Superior temporal gyrus (tissue), 1 donor: ENCODE measurements around the gene OTOGL.

ENCODE experiments used
- DNase-seq: peaks from one replicate; pipeline ENCODE4 v3.0.0-alpha.2; 2016; ENCODE audit errors: extremely low spot score

The OTOGL gene

DNA sequence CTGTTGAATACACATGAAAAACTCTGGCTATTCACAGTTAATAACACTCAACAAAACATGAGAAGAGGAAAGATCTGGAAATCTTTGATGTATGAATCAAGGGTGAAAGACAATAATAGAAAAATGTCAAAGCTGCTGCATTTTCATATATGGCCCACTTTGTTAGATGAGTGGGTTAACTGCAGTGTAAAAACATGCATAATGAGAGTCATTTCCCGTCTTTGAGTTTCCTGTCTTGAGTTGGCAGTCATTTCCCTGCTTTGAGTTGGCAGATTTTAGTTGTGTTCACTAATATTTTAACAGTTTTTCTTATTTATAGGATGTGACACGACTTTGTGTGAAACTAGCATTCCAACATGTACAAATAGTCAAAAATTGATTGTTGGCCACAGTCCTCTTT lies 256.8 kb downstream of the OTOGL start:
- no peak for DNase-seq

- DNase-seq: no peak
Observed at GRCh38 chr12:80359703-80360102, 260.4 kb downstream of the OTOGL start.

GRCh38 chr12:80364056-80364455 lies 264.7 kb downstream of the OTOGL start:
- no peak for DNase-seq

DNA sequence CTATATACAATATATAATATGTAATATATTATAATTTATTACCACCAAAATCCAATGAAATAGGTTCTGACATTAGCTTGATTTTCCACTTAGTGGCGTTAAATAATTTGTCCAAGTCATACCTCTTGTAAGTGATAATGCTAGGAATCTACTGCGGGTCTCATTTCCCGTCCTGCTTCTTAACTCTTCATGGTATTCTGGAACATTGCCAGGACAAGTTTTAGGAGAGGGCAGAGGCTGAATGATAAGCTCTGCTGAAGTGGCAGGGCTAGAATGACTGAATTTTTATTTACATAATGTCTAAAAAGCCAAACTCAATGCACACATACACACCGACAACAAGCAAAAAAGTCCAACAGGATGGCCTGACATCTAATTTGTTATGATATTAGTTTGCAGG lies 274.3 kb downstream of the OTOGL start:
- no peak for DNase-seq

GRCh38 chr12:80374615-80375014 lies 275.3 kb downstream of the OTOGL start:
- no peak for DNase-seq

GRCh38 chr12:80377140-80377794 lies 277.9 kb downstream of the OTOGL start:
- DNase-seq: no peak

DNA sequence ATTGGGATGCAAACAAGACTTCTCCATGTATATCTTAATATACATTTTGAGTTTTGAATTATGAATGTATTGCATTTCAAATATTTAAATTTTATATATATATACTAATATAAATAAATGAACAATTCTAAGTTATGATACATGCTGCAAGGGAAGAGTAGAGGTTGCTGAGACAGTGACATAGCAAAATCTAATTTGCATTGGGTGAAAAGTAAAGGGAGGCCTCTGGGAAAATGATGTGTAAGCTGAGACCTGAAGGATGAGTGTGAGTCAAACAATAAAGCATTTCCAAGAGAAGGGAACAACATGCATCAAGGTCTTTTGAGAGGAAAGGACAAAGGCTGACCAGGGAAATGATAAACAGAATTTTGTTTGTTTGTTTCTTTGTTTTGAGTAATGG lies 281.8 kb downstream of the OTOGL start:
- no peak for DNase-seq

- DNase-seq: no peak
Observed at GRCh38 chr12:80382254-80382653, 282.9 kb downstream of the OTOGL start.

GRCh38 chr12:80400571-80400991 lies 301.2 kb downstream of the OTOGL start:
- peak; percentile 38 for DNase-seq

GRCh38 chr12:80401191-80401590 lies 301.9 kb downstream of the OTOGL start:
- no peak for DNase-seq

DNA sequence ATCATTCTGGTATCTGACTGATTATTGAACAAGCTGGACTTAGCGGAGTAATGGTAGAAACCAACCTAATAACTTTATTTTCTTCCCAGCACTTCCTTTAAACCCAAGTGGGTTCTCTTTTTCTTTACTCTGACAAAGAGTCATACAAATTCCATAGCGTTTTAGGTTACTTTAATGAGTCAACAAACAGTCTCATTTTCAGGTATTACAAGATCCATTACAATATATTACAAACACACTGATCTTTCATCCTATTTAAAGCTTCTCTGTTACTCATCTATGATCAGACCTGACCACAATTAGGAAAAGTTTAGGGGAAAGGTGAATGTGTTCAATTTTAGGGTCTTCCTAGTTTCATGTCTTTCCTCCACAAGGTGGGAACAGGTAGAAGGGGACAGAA lies 305.3 kb downstream of the OTOGL start:
- no peak for DNase-seq

DNA sequence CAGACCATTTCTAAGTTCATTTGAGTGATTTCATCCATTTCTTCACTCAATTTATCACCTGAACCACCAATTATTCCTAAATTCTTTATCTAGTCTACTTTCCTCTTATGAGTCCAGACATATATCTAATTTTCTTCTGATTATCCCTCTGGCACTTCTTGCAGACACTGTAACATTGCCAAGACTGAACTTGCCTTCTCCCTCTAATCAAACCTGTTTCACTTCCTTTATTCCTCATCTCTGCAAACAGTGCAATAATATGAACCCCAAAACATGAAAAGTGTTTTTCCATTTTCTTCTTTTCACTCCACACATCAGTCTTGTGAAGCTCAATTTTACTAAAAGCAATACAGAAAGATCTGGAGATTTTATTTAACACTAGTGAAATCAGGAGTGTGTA lies 306.9 kb downstream of the OTOGL start:
- no peak for DNase-seq

- no peak for DNase-seq
Observed at GRCh38 chr12:80411787-80412186, 312.4 kb downstream of the OTOGL start.

GRCh38 chr12:80412343-80412953 lies 313.1 kb downstream of the OTOGL start:
- peak; percentile 83 for DNase-seq

DNA sequence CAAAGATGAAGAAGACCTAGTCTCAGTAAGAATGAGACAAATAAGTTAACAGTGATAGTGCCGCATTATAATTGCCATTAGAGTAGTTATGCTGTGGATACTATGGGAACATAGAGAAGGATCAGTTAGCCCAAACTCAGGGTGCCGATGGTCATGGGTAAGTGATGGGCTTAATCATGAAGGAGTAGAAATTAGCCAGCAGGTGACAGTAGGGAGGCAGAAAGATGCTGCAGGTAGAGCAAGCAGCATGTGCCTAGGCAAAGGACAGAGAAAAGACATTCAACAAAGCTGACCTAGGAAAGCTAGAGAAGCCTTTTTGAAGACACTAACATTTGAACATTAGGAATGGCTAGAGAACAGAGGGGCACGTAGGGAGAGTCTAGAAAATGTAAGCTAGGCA lies 314.1 kb downstream of the OTOGL start:
- no peak for DNase-seq

GRCh38 chr12:80415466-80415865 lies 316.1 kb downstream of the OTOGL start:
- DNase-seq: no peak

DNA sequence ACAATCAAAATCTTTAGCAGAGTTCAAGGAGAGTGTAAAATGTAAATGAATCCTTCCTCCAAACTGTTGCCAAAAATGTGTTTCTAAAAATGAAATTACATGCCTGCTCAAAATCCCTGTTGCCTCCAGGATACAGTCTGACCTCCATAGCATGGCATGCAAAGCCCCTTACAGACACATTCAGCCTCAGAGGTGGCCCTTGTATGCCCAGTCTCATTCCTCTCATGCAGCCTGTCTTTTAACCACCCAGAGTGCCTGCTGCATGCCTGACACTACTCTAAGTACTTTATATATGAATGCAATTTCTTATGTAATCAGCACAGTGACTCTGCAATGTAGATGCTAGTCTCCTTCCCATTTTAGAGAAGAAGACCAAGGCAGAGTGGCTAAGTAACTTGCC lies 320.3 kb downstream of the OTOGL start:
- DNase-seq: peak; percentile 45

DNA sequence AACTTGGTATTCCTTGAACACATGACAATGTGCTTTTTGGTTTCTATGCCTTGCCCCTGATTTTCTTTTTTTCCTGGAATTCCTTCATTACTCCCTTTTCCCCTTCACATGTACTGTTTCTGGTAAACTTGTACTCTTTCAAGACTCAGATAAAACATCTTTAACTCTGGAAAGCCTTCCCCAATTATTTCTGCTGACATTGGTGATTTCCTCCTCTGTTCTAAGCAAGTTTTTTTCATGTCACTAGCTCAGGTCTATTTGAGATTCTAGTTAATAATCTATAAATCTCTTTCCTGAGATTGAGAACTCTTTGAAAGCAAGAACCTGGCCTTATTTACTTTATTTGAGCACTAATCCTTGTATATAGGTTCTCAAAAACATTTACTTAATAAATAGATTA lies 320.7 kb downstream of the OTOGL start:
- no peak for DNase-seq

- DNase-seq: no peak
Observed at GRCh38 chr12:80422550-80422949, 323.2 kb downstream of the OTOGL start.
